ENCODE results near the gene PSAT1. TPM values are rescaled to one million over a fixed set of nuclear protein-coding genes. Genes with fewer than 3 reads are reported as not detected.
A peak's percentile ranks its signal among the peaks of the same experiment; 100 is the strongest.

Gene PSAT1
- total and polyA plus RNA-seq, 2 of the 13 experiments (the other 11 are each of a cell fraction or from before 2014, with no cell fraction given), result 135 to 229 TPM

DNA sequence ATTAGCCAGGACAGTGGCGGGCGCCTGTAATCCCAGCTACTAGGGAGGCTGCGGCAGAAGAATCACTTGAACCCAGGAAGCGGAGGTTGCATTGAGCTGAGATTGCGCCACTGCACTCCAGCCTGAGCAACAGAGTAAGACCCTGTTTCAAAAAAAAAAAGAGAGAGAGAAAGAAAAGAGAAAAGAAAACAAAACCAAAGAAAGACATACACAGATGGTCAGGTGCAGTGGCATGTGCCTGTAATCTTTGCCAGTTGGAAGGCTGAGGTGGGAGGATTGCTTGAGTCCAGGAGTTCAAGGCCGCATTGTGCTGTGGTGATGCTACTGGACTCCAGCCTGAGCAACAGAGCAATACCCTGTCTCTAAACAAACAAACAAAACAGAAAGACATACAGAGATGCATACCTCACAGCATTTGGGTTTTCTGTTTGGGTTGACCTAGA is 10.0 kb upstream of the PSAT1 start (continued):
- TF ChIP-seq SRSF4 (IDR thresholded peaks at IDR 0.05; ENCODE audit: low read depth, low read length, poor library complexity, severe bottlenecking), result no peak
- no peak for TF ChIP-seq ZNF562 (CRISPR knock-in tag; IDR thresholded peaks at IDR 0.05; ENCODE audit: borderline replicate concordance)
- TF ChIP-seq ZNF652 (CRISPR knock-in tag; IDR thresholded peaks at IDR 0.05; ENCODE audit: borderline replicate concordance, low read depth), result no peak
- no peak for TF ChIP-seq SUZ12 (IDR thresholded peaks at IDR 0.05; ENCODE audit: low read depth, low read length)
- TF ChIP-seq, protein P1, sequence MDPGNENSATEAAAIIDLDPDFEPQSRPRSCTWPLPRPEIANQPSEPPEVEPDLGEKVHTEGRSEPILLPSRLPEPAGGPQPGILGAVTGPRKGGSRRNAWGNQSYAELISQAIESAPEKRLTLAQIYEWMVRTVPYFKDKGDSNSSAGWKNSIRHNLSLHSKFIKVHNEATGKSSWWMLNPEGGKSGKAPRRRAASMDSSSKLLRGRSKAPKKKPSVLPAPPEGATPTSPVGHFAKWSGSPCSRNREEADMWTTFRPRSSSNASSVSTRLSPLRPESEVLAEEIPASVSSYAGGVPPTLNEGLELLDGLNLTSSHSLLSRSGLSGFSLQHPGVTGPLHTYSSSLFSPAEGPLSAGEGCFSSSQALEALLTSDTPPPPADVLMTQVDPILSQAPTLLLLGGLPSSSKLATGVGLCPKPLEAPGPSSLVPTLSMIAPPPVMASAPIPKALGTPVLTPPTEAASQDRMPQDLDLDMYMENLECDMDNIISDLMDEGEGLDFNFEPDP (CRISPR knock-in tag; conservative IDR thresholded peaks at IDR 0.05), result no peak
- TF ChIP-seq ZBTB38 (CRISPR knock-in tag; IDR thresholded peaks at IDR 0.05), result peak; percentile 32; the same call in 1 of the 2 replicates
- no peak for TF ChIP-seq SMARCC2 (IDR thresholded peaks at IDR 0.05)
- no peak for TF ChIP-seq ZNF7 (CRISPR knock-in tag; IDR thresholded peaks at IDR 0.05)
- peak; percentile 67 for TF ChIP-seq THAP11 (CRISPR knock-in tag; IDR thresholded peaks at IDR 0.05)
- peak; percentile 81 for TF ChIP-seq ISL2 (CRISPR knock-in tag; IDR thresholded peaks at IDR 0.05)
- no peak for TF ChIP-seq JUNB (CRISPR knock-in tag; IDR thresholded peaks at IDR 0.05; ENCODE audit: borderline replicate concordance)
- TF ChIP-seq MIXL1 (CRISPR knock-in tag; IDR thresholded peaks at IDR 0.05), result peak; percentile 39; the same call in 1 of the 2 replicates
- TF ChIP-seq EEA1 (CRISPR knock-in tag; IDR thresholded peaks at IDR 0.05; ENCODE audit: borderline replicate concordance), result no peak
- no peak for TF ChIP-seq PCBP1 (IDR thresholded peaks at IDR 0.05; ENCODE audit: borderline replicate concordance, low read depth, low read length)
- no peak for TF ChIP-seq TP53 (CRISPR knock-in tag; conservative IDR thresholded peaks at IDR 0.05)
- TF ChIP-seq EP300 (IDR thresholded peaks at IDR 0.05; ENCODE audit: low read depth in 2 of 2, low read length in 2 of 2), result peak; percentile 81 to 84; a peak in 2 of 4 replicates
- TF ChIP-seq EP300 (CRISPR knock-in tag; IDR thresholded peaks at IDR 0.05; ENCODE audit: borderline replicate concordance), result peak; percentile 89
- TF ChIP-seq, protein P2, sequence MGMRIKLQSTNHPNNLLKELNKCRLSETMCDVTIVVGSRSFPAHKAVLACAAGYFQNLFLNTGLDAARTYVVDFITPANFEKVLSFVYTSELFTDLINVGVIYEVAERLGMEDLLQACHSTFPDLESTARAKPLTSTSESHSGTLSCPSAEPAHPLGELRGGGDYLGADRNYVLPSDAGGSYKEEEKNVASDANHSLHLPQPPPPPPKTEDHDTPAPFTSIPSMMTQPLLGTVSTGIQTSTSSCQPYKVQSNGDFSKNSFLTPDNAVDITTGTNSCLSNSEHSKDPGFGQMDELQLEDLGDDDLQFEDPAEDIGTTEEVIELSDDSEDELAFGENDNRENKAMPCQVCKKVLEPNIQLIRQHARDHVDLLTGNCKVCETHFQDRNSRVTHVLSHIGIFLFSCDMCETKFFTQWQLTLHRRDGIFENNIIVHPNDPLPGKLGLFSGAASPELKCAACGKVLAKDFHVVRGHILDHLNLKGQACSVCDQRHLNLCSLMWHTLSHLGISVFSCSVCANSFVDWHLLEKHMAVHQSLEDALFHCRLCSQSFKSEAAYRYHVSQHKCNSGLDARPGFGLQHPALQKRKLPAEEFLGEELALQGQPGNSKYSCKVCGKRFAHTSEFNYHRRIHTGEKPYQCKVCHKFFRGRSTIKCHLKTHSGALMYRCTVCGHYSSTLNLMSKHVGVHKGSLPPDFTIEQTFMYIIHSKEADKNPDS (CRISPR knock-in tag; IDR thresholded peaks at IDR 0.05), result peak; percentile 98
- TF ChIP-seq KDM1A (CRISPR knock-in tag; IDR thresholded peaks at IDR 0.05), result peak; percentile 83
- TF ChIP-seq IKZF1 (IDR thresholded peaks at IDR 0.05), result no peak
- no peak for TF ChIP-seq PHF20 (CRISPR knock-in tag; IDR thresholded peaks at IDR 0.05)
- TF ChIP-seq, protein P3, sequence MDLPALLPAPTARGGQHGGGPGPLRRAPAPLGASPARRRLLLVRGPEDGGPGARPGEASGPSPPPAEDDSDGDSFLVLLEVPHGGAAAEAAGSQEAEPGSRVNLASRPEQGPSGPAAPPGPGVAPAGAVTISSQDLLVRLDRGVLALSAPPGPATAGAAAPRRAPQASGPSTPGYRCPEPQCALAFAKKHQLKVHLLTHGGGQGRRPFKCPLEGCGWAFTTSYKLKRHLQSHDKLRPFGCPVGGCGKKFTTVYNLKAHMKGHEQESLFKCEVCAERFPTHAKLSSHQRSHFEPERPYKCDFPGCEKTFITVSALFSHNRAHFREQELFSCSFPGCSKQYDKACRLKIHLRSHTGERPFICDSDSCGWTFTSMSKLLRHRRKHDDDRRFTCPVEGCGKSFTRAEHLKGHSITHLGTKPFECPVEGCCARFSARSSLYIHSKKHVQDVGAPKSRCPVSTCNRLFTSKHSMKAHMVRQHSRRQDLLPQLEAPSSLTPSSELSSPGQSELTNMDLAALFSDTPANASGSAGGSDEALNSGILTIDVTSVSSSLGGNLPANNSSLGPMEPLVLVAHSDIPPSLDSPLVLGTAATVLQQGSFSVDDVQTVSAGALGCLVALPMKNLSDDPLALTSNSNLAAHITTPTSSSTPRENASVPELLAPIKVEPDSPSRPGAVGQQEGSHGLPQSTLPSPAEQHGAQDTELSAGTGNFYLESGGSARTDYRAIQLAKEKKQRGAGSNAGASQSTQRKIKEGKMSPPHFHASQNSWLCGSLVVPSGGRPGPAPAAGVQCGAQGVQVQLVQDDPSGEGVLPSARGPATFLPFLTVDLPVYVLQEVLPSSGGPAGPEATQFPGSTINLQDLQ (CRISPR knock-in tag; IDR thresholded peaks at IDR 0.05), result no peak
- TF ChIP-seq MIER3 (CRISPR knock-in tag; IDR thresholded peaks at IDR 0.05; ENCODE audit: borderline replicate concordance), result peak; percentile 81
- TF ChIP-seq ZNF816 (CRISPR knock-in tag; IDR thresholded peaks at IDR 0.05; ENCODE audit: borderline replicate concordance), result no peak
- TF ChIP-seq TMF1 (CRISPR knock-in tag; IDR thresholded peaks at IDR 0.05; ENCODE audit: low read depth), result no peak
- 0 out of 2 replicates have a peak, but pooled peaks have one; percentile 47 for TF ChIP-seq NFIC (IDR thresholded peaks at IDR 0.05; ENCODE audit: low read length)
- TF ChIP-seq RFX1 (IDR thresholded peaks at IDR 0.05), result peak; percentile 29; the same call in 1 of the 2 replicates
- TF ChIP-seq BORCS8-MEF2B (CRISPR knock-in tag; IDR thresholded peaks at IDR 0.05), result no peak
- TF ChIP-seq KLF11 (CRISPR knock-in tag; IDR thresholded peaks at IDR 0.05), result no peak

Data from HepG2 (cell line).